ENCODE measurements around the gene LRP1B.

GRCh38 chr2:141579071-141579470 is 551.7 kb downstream of the LRP1B start:
- TF ChIP-seq EP300 (IDR thresholded peaks at IDR 0.05; ENCODE audit: borderline replicate concordance) (no peak), EGR1 (IDR thresholded peaks at IDR 0.05) (no peak)

Data from Ishikawa (cell line).